GM18505 (cell line): Measurements from ENCODE around the gene TRAPPC12.

Experiments
- ATAC-seq: cut with Tn5 transposase; IDR thresholded peaks from one replicate; pipeline ENCODE4 v1.9.1; 2021; ENCODE audit not compliant: unreplicated experiment
- POLR2A ChIP-seq: IDR thresholded peaks from 4 replicates; pipeline ENCODE4 v1.6.1; 2011; ENCODE audit warnings: borderline replicate concordance; ENCODE audit not compliant: insufficient read depth, insufficient read length; ENCODE audit errors: extremely low read depth

TRAPPC12 gene

DNA sequence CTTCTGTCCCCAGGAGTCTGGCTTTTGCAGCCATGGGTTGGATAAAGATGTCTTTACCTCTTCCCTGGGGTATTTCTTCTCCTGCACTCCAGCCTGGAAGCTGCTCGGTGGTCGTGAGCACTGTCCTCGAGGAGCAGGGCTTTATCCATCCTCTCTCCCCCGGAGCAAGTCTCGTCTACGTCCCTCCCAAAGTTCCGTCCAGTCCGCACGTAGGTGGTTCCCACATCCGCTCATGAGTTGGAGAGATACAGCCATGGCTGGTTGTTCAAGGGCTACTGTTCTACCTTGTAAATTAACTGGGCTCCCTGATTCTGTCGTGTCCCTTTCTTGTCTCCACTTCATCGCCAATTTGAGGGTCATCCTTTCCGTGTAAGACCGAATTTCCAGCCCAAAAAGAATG is 47.1 kb downstream of the TRAPPC12 start:
- no peak for ATAC-seq
- TF ChIP-seq POLR2A, result no peak

DNA sequence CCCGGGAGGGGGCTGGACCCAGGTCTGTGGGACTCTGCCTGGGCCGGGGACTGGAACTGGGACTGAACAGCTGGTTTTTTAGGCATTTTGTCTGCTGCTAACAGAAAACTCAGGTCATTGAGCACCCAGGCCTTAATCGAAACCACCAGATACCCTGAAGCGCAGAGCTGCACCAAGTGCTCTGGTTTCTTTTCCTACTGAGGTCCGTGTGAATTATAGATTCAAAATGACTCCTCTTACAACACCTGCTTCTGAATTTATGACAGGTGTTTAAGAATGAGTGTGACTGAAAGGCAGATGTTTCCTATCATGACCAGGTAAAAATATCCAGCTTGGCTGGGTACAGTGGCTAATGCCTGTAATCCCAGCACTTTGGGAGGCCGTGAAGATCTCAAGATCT is 47.8 kb downstream of the TRAPPC12 start:
- no peak for TF ChIP-seq POLR2A
- peak; percentile 90 for ATAC-seq

DNA sequence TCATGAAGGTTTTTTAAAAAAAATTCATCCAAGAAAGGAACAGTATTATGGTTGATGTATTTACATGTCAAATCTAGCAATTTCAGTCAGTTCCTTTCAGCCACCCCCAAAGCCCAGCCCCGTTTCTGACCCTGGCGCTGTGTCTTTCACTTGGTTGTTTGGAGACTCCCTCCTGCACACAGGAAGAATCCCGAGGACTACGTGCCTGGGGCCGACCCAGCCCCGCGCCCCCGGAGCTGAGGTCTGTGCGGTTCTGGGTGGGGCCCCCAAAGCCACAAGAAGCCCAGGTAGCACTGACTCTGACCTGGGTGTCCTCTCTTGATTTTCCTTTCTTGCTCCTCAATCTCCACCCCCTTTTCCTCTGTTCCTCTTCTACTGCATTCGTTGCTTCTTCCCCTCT is 49.1 kb downstream of the TRAPPC12 start:
- TF ChIP-seq POLR2A, result no peak
- ATAC-seq, result no peak

DNA sequence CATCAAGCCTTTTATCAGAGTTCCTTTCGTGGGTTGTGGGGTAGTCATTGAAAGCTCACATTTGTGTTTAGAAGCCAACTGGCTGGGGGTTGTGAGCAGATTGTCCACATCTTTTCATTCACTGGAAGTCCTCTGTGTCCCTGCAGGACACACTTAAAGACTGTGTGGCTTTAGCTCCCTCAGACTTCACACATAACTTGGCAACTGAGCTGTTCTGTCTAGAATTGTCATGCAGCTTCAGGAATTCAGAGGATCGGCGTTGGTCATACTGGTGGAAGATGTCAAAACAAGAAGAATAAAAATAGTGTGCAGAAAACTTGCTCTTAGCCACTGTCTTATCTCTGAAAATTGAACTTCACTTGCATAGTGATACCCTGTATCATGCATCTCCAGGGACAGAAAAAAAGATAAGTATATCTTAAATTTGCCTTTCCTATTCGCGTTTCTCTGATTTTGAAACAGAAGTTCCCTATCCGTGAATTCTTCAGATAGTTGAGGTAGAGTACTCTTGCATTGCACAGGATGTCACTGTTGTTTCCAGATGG is 49.6 kb downstream of the TRAPPC12 start:
- no peak for ATAC-seq

DNA sequence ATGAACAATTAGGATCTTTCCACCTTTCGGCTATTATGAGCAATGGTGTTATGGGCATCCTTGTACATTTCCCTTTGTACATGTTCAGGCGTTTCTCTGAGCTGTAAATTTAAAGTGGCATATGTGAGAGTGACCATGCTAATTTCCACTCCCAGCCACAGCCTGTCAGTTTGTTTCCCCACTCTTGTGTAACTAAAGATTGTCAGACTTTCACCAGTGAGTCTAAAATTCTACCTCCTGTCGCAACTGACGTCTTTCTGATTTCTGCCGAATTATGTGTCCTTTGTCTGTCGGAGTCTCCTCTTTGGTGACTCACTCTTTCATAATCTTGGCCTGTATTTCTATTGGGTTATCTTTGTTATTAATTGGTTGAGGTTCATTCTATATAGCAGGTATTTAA is 50.7 kb downstream of the TRAPPC12 start:
- ATAC-seq, result no peak
- no peak for TF ChIP-seq POLR2A

More for the DNA sequence above, 49.6 kb downstream of the TRAPPC12 start:
- TF ChIP-seq POLR2A, result no peak

DNA sequence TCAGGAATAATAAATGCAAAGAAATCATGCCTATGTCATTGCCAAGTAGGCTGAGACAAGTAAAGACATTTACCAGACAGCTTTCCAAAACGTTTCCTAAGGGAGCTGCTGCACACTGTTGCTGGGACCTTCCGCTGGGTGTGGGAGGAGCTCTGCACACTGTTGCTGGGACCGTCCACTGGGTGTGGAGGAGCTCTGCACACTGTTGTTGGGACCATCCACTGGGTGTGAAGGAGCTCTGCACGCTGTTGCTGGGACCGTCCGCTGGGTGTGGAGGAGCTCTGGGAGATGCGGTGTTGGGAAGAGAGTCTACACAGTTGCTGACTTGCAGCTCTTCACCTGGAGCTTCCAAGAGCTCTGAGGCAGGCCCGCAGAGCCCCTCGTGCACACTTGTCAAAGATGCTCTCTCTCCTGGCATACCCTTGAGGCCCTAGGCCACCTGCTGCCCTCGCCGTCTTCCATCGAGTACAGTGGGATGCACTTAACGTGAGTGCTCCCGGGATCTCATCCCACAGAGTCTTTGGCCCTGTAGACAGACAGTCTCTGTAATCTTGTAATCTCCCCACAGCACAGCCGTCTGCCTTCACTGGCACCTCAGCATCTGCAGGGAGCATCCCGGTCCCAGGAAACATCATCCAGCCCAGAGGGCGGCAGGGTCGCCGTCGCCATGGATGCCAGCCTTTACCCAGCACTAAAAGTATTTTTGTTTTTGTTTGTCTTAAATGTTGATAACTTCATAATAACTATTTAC is 51.4 kb downstream of the TRAPPC12 start:
- no peak for ATAC-seq
- no peak for TF ChIP-seq POLR2A

DNA sequence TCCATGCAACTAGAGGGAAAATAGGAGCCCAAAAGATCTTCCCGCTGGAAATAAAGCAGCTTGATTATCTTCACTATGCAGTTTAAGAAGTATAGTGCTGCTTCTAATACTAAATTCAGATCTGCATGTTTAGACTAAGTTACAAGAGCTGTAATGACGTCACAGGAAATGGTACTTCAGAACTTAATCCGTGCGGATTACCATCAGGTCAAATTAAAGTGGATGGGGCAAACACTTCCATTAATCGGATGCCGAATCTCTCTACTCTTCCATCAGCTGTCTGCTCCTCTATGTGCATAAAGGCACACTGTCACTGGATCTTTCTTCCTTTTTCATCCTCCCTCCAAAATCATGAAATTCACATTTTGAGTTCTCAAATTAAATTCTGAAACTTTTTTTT is 52.6 kb downstream of the TRAPPC12 start:
- ATAC-seq, result no peak
- TF ChIP-seq POLR2A, result no peak

DNA sequence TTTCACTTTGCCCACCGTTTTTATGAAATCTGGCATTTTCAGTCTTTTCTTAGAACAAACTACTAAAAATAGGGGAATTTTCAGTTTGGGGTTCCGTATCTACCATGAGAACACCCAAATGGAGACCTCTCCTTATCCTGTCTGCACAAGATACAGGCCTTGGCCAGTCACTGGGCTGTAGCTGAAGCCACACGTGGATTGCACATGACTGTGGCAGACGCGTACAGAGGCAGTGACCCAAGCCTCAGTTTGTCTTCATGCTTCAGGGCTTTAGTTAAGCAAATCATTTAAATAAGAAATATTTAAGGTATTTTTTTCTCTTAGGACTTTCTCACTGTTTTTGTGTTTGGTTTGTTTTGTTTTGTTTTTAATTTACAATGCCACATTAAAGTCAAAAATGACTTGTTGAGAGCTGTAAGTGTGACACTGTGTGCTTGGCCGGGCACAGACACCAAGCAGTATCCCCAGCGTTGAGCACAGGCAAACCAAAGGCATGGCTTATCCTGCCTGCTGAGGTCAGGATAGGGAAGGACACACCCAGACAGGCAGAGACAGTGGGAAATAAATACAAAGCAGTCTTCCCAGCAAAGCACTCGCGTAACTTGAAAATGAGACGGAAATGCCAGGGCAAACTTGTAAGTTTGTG is 53.3 kb downstream of the TRAPPC12 start:
- no peak for ATAC-seq
- TF ChIP-seq POLR2A, result no peak

DNA sequence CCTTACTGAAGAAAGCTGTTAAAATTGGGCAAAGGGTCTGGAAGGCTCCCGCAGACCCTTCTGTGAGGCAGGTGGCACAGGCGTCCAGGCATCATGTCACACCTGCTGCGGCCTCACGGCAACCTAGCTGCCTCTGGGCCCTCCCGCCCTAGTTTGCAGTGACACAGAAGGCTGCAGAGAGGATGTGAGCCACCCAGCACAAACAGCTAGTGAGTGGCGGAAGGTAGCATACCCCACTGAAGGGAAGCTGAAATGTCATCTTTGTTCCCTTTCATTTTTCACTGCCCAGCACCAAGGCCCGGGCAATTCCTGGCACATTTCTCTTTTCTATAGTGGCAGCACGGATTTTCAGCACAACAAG is 53.8 kb downstream of the TRAPPC12 start:
- TF ChIP-seq POLR2A, result no peak
- no peak for ATAC-seq

DNA sequence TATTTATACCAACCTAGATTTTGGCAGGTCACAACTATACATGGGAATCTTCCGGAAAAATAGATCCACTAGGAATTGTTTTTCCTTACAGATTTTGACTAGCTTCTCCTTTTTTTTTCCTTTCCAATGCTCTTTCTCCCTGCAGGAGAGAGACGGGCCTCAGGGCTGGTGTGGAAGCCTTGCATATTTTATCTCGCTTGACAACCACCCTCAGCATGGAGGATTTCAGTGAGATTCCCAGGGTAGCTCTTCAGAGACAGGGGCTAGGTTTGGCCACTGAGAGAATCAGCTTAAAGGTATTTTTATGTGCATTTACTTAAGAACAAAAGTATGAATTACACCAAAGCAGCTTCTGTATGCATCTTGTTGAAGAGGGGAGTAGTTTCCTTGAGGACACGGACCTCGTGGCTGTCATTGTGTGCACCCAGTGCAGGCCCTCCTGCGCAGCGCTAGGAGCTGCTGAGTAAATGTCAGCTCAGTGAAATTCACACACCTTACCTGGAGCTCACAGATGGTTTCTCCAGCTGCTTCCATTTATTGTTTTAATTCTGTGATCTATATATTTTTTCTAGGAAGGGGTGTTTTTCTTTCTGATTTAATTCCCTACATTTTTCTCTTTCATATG is 54.4 kb downstream of the TRAPPC12 start:
- no peak for ATAC-seq
- no peak for TF ChIP-seq POLR2A

DNA sequence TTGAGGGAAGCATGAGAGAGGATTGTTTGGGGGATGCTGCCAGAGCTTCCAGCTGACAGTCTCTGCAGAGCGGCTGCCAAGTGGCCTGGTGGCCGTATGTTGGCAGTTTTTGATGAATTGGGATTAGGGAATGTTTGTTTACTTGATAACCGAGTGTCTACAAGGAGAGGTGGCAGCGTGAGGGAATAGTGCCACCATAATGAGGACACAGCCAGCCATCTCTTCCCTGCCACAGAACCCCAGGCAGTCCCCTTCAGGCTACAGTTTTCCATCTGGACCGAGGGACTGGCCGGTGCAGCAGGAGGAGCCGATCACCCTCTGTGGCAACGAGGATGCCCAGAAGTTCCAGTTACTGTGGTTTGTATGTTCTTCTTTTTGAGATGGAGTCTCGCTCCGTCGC is 55.2 kb downstream of the TRAPPC12 start:
- ATAC-seq, result no peak
- no peak for TF ChIP-seq POLR2A

DNA sequence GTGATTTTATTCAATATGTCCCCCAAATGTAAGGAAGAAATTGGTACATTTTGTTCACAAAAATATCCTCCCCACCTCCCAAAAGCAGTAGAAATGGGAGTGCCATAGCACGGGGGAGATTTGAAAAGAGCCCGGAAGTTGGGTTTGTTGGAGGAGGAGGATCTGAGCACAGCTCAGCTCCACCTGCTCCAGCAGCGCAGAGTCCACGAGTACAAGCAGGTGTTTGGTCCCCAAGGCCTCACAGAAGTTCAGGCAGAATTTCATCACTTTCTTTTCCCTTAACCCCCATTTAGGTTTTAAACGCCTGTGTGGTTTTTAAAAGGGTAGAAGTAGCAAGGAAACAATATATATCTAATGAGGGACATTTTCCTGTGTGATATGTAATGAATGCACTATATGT is 56.0 kb downstream of the TRAPPC12 start:
- ATAC-seq, result no peak
- no peak for TF ChIP-seq POLR2A

DNA sequence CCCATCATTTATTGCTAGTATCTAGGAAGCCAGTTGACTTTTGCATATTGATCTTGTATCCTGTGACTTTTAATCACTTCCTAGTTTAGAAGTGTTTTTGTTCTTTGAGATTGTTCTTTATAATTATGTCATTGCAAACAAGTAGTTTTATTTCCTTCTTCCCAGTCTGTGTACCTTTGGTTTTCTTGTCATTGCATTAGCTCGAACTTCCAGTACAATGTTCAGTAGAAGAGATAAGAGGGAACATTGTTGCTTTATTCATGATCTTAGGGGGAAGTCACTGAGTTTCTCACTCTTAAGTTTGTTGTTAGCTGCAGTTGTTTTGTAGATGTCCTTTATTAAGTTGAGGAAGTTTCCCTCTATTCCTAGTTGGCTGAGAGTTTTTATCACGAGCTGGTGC is 61.0 kb downstream of the TRAPPC12 start:
- ATAC-seq, result no peak
- TF ChIP-seq POLR2A, result no peak

DNA sequence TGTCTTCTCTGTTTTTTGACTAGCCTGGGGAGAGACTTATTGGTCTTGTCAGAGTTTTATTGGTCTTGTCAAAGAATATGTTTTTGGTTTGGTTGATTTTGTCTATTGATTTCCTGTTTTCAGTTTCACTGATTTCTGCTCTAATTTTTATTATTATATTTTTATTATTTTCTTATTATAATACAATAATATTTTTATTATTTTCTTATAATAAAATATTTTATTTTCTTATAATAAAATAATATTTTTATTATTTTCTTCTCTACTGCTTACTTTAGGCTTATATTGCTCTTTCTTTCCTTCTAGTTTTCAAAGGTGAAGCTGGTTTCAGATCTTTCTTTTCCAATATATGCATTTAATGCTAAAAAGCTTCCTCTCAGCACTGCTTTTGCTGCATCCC is 62.0 kb downstream of the TRAPPC12 start:
- no peak for ATAC-seq
- no peak for TF ChIP-seq POLR2A
